CD14-positive monocyte (primary cell): ENCODE measurements around the gene FAF1. TPM values are rescaled to one million over a fixed set of nuclear protein-coding genes. Genes with fewer than 3 reads are reported as not detected.

Experiments
- DNase-seq, 3 donors: peaks; one replicate each; pipeline ENCODE4 v3.0.0-alpha.2; 2011 to 2022
- H2AFZ ChIP-seq: 2 replicates; pipeline ENCODE4 v1.6.0; 2012; ENCODE audit warnings: mild to moderate bottlenecking, low read depth, low read length, inconsistent platforms; ENCODE audit not compliant: insufficient read depth, poor library complexity, severe bottlenecking
- H3K27ac ChIP-seq, 2 donors: 1 replicate in 1 of 2; 2 replicates in 1 of 2; pipeline ENCODE4 v1.5.1; 2012 to 2013; ENCODE audit warnings: low read length in 2 of 2, control low read depth in 1 of 2, inconsistent platforms in 1 of 2, low read depth in 1 of 2, mild to moderate bottlenecking in 1 of 2
- H3K27me3 ChIP-seq, 2 donors: one replicate each; pipeline versions ENCODE4 v1.6.0 to v1.6.1; 2011 to 2013; ENCODE audit warnings: low read length in 2 of 2; ENCODE audit not compliant: control insufficient read depth in 2 of 2, insufficient read depth in 2 of 2
- H3K36me3 ChIP-seq, 2 donors: replicated peaks in 1 of 2; 1 replicate in 1 of 2; 2 replicates in 1 of 2; pipeline versions ENCODE4 v1.5.1 to v1.6.1; 2012 to 2013; ENCODE audit warnings: low read length in 2 of 2, control low read depth in 1 of 2, inconsistent platforms in 1 of 2, mild to moderate bottlenecking in 1 of 2; ENCODE audit not compliant: insufficient read depth in 2 of 2, control insufficient read depth in 1 of 2
- H3K4me1 ChIP-seq, 2 donors: 1 replicate in 1 of 2; 2 replicates in 1 of 2; pipeline versions ENCODE4 v1.5.1 to v1.6.1; 2012 to 2013; ENCODE audit warnings: low read length in 2 of 2, control low read depth in 1 of 2, inconsistent platforms in 1 of 2, mild to moderate bottlenecking in 1 of 2, moderate library complexity in 1 of 2; ENCODE audit not compliant: insufficient read depth in 2 of 2, control insufficient read depth in 1 of 2
- H3K4me2 ChIP-seq: replicated peaks from 2 replicates; pipeline ENCODE3; 2012; ENCODE audit warnings: low read length, moderate library complexity, mild to moderate bottlenecking; ENCODE audit not compliant: poor library complexity, severe bottlenecking; ENCODE audit errors: extremely low read depth
- H3K4me3 ChIP-seq, 3 experiments: fragments of 200-600 bp in 1 of 3; sonication (generic) in 1 of 3; replicated peaks in 1 of 3; 1 replicate in 2 of 3; 2 replicates in 1 of 3; pipeline ENCODE4 v1.5.1; 2011 to 2013; ENCODE audit warnings: low read length in 3 of 3, mild to moderate bottlenecking in 3 of 3, control low read depth in 2 of 3, low read depth in 2 of 3, inconsistent platforms in 1 of 3, moderate library complexity in 1 of 3
- H3K79me2 ChIP-seq: 2 replicates; pipeline ENCODE4 v1.6.0; 2012; ENCODE audit warnings: mild to moderate bottlenecking, control low read depth, inconsistent platforms, low read length, moderate library complexity; ENCODE audit not compliant: insufficient read depth
- H3K9ac ChIP-seq: 2 replicates; pipeline ENCODE4 v1.6.0; 2017; ENCODE audit warnings: low read length, mild to moderate bottlenecking; ENCODE audit not compliant: insufficient read depth, poor library complexity, severe bottlenecking
- H3K9me3 ChIP-seq, 2 donors: replicated peaks in 1 of 2; 1 replicate in 1 of 2; 2 replicates in 1 of 2; pipeline versions ENCODE4 v1.5.1 to v1.6.1; 2012 to 2013; ENCODE audit warnings: low read length in 2 of 2, control low read depth in 1 of 2; ENCODE audit not compliant: control insufficient read depth in 1 of 2, insufficient read depth in 1 of 2
- H4K20me1 ChIP-seq: 2 replicates; pipeline ENCODE4 v1.6.0; 2012; ENCODE audit warnings: mild to moderate bottlenecking, low read length, control low read depth, moderate library complexity; ENCODE audit not compliant: insufficient read depth
- H3K27ac Mint-ChIP-seq, 7 donors: one replicate each; pipeline ENCODE4 v1.8.0; 2020; ENCODE audit warnings: mild to moderate bottlenecking in 7 of 7, mixed read lengths in 7 of 7, moderate library complexity in 6 of 7, inconsistent platforms in 2 of 7
- H3K27me3 Mint-ChIP-seq, 3 donors: one replicate each; pipeline ENCODE4 v1.8.0; 2021 to 2022; ENCODE audit warnings: low read depth in 3 of 3, mild to moderate bottlenecking in 3 of 3, mixed read lengths in 3 of 3, moderate library complexity in 3 of 3, inconsistent platforms in 1 of 3
- H3K36me3 Mint-ChIP-seq, 2 donors: one replicate each; pipeline ENCODE4 v1.8.0; 2020; ENCODE audit warnings: mixed read lengths in 2 of 2, inconsistent platforms in 1 of 2, mild to moderate bottlenecking in 1 of 2
- H3K4me1 Mint-ChIP-seq: one replicate; pipeline ENCODE4 v1.8.0; 2020; ENCODE audit warnings: mild to moderate bottlenecking, mixed read lengths
- H3K4me3 Mint-ChIP-seq, 2 donors: one replicate each; pipeline ENCODE4 v1.8.0; 2020; ENCODE audit warnings: mild to moderate bottlenecking in 2 of 2, mixed read lengths in 2 of 2, moderate library complexity in 1 of 2
- H3K9me3 Mint-ChIP-seq, 7 donors: one replicate each; pipeline ENCODE4 v1.8.0; 2020 to 2022; ENCODE audit warnings: mixed read lengths in 7 of 7, mild to moderate bottlenecking in 6 of 7, moderate library complexity in 6 of 7, inconsistent platforms in 2 of 7
- WGBS: methylation state at CpG from one replicate; pipeline ENCODE4 v1.1.5; 2013; ENCODE audit warnings: missing lambda C conversion rate; ENCODE audit not compliant: insufficient coverage; 5-methylcytosine and 5-hydroxymethylcytosine counted together
- intact Hi-C, 2 donors: fragments of 100-400 bp; cut with micrococcal nuclease; formaldehyde crosslinking; loops; one replicate each; pipeline versions ENCODE4 v1.15.0 to v1.15.1; 2023
- polyA plus RNA-seq, 3 donors: library from polyadenylated mRNA; depleted of rRNA in 1 of 3; unstranded in 2 of 3; stranded (reverse) in 1 of 3; fragments of 300-500 nt in 2 of 3; fragments of >200 nt in 1 of 3; fragmentation: Illumina TruSeq in 2 of 3; gene quantifications; 1 replicate in 2 of 3; 2 replicates in 1 of 3; pipeline ENCODE4 v1.2.3, GENCODE V29; 2012 to 2021
- TF ChIP-seq, protein P1 (sequence below): fragments of 200-600 bp; IDR thresholded peaks from one replicate; pipeline ENCODE4 v1.8.0; 2022; ENCODE audit warnings: antibody characterized with exemption, mild to moderate bottlenecking

The FAF1 gene
- polyA plus RNA-seq, 3 donors, result 11.4 to 29.6 (median 16.9) TPM

DNA sequence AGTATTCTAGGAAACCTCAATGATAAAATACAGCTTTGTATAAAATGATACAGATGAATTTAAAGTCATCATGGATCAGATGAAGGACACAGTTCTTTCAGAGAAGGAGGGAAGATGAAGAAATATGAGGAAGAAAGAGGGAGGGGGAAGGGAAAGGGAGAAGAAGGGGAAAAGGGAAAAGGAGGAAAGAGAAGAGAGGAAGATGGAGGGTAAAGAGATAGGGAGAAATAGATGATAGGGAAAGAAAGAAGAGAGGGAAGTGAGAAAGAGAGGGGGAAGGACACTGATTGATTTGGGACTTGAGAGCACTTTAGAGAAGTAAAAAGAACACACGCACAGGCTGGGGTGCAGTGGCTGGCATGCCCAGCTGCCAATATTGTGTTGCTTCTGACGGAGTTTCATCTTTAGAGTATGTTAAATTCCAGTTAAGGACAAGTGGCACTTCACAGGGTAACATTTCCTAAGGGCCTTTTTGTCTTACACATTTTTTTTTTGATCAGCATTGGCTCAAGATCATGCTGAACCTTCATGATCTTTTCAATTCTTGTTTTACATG lies 300.9 kb downstream of the FAF1 start:
- Histone ChIP-seq H3K36me3 (peaks cover 0 to 9% of the 10 kb centered on the region in 2 donors), H3K4me3 (no peak overlapping the region), H3K9ac (no peak overlapping the region), H3K27me3 (no peaks in the 10 kb centered on the region), H4K20me1 (no peaks in the 10 kb centered on the region), H3K9me3 (no peaks in the 10 kb centered on the region), H3K27ac (no peak overlapping the region), H3K4me1 (no peaks in the 10 kb centered on the region), H2AFZ (no peak overlapping the region), H3K79me2 (no peaks in the 10 kb centered on the region), H3K4me2 (no peak overlapping the region)
- 72% methylated on average over 2 of the region's 2 CpGs for WGBS
- Mint-ChIP-seq H3K27me3 (no peaks in the 10 kb centered on the region), H3K27ac (peak overlapping the region in 1 of 7 donors; percentile 49), H3K9me3 (no peaks in the 10 kb centered on the region), H3K36me3 (peaks cover 10 to 15% of the 10 kb centered on the region in 2 donors), H3K4me1 (no peaks in the 10 kb centered on the region), H3K4me3 (no peak overlapping the region)
- intact Hi-C loops, result no loop called here
- DNase-seq, result no peak
- TF ChIP-seq, protein P1, sequence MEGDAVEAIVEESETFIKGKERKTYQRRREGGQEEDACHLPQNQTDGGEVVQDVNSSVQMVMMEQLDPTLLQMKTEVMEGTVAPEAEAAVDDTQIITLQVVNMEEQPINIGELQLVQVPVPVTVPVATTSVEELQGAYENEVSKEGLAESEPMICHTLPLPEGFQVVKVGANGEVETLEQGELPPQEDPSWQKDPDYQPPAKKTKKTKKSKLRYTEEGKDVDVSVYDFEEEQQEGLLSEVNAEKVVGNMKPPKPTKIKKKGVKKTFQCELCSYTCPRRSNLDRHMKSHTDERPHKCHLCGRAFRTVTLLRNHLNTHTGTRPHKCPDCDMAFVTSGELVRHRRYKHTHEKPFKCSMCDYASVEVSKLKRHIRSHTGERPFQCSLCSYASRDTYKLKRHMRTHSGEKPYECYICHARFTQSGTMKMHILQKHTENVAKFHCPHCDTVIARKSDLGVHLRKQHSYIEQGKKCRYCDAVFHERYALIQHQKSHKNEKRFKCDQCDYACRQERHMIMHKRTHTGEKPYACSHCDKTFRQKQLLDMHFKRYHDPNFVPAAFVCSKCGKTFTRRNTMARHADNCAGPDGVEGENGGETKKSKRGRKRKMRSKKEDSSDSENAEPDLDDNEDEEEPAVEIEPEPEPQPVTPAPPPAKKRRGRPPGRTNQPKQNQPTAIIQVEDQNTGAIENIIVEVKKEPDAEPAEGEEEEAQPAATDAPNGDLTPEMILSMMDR, result no peak

GRCh38 chr1:50658459-50659076 lies 301.5 kb downstream of the FAF1 start:
- intact Hi-C loops, result no loop called here
- Mint-ChIP-seq H3K36me3 (peaks cover 10 to 15% of the 10 kb centered on the region in 2 donors), H3K27ac (peak overlapping the region in 1 of 7 donors; percentile 49), H3K27me3 (no peaks in the 10 kb centered on the region), H3K4me1 (no peaks in the 10 kb centered on the region), H3K4me3 (no peak overlapping the region), H3K9me3 (no peaks in the 10 kb centered on the region)
- TF ChIP-seq, protein P1, result no peak
- Histone ChIP-seq H3K9me3 (no peaks in the 10 kb centered on the region), H3K4me2 (no peak overlapping the region), H3K36me3 (peaks cover 0 to 9% of the 10 kb centered on the region in 2 donors), H3K27me3 (no peaks in the 10 kb centered on the region), H3K4me1 (no peaks in the 10 kb centered on the region), H2AFZ (no peak overlapping the region), H3K79me2 (no peaks in the 10 kb centered on the region), H3K27ac (no peak overlapping the region), H3K4me3 (no peak overlapping the region), H3K9ac (no peak overlapping the region), H4K20me1 (no peaks in the 10 kb centered on the region)
- no peak for DNase-seq
- 80% methylated on average over 1 of the region's 2 CpGs for WGBS
